Fibroblast of skin of right biceps (primary cell): ENCODE results near the gene CACNA1E.

Experiments
- DNase-seq: peaks from one replicate; pipeline ENCODE4 v3.0.0-alpha.2; 2013

Gene CACNA1E

GRCh38 chr1:181483285-181484195 lies at the start of gene CACNA1E:
CACNA1E (plus strand) TSS chr1:181483517; CDS start chr1:181483745, 228 bp downstream.
- no peak for DNase-seq

- no peak for DNase-seq
Observed at GRCh38 chr1:181433931-181434330, 49.4 kb upstream of the CACNA1E start.

- no peak for DNase-seq
Observed at GRCh38 chr1:181438013-181438412, 45.3 kb upstream of the CACNA1E start.

- DNase-seq, result no peak
Observed at GRCh38 chr1:181440510-181440909, 42.8 kb upstream of the CACNA1E start.

GRCh38 chr1:181442181-181442525 lies 41.2 kb upstream of the CACNA1E start:
- no peak for DNase-seq

GRCh38 chr1:181443231-181443853 lies 40.0 kb upstream of the CACNA1E start:
- no peak for DNase-seq

GRCh38 chr1:181445436-181445835 lies 37.9 kb upstream of the CACNA1E start:
- no peak for DNase-seq

- no peak for DNase-seq
Observed at GRCh38 chr1:181448461-181448860, 34.9 kb upstream of the CACNA1E start.

GRCh38 chr1:181451661-181452230 lies 31.6 kb upstream of the CACNA1E start:
- no peak for DNase-seq

- no peak for DNase-seq
Observed at GRCh38 chr1:181452746-181453145, 30.6 kb upstream of the CACNA1E start.

- DNase-seq, result no peak
Observed at GRCh38 chr1:181453541-181454201, 29.6 kb upstream of the CACNA1E start.

- DNase-seq, result no peak
Observed at GRCh38 chr1:181456551-181456950, 26.8 kb upstream of the CACNA1E start.

- no peak for DNase-seq
Observed at GRCh38 chr1:181458419-181458818, 24.9 kb upstream of the CACNA1E start.

- DNase-seq, result no peak
Observed at GRCh38 chr1:181459067-181459466, 24.2 kb upstream of the CACNA1E start.

GRCh38 chr1:181469829-181470228 lies 13.5 kb upstream of the CACNA1E start:
- peak; percentile 70 for DNase-seq

GRCh38 chr1:181475580-181475979 lies 7.7 kb upstream of the CACNA1E start:
- no peak for DNase-seq

GRCh38 chr1:181476581-181476980 lies 6.7 kb upstream of the CACNA1E start:
- no peak for DNase-seq

- no peak for DNase-seq
Observed at GRCh38 chr1:181478306-181478705, 5.0 kb upstream of the CACNA1E start.

- peak; percentile 52 for DNase-seq
Observed at GRCh38 chr1:181479137-181479745, 4.1 kb upstream of the CACNA1E start.

- no peak for DNase-seq
Observed at GRCh38 chr1:181482001-181482430, 1.3 kb upstream of the CACNA1E start.

- peak; percentile 6 for DNase-seq
Observed at GRCh38 chr1:181482521-181483284, 614 bp upstream of the CACNA1E start.

GRCh38 chr1:181484821-181485220 lies 1.5 kb downstream of the CACNA1E start:
- DNase-seq, result no peak
